ENCODE measurements around the gene FMN1. TPM values are rescaled to one million over a fixed set of nuclear protein-coding genes. Genes with fewer than 3 reads are reported as not detected.
A peak's percentile ranks its signal among the peaks of the same experiment; 100 is the strongest.

The FMN1 gene
- total RNA-seq, 6 donors from 2014 or later = 20.2 to 176 (median 53.8) TPM

DNA sequence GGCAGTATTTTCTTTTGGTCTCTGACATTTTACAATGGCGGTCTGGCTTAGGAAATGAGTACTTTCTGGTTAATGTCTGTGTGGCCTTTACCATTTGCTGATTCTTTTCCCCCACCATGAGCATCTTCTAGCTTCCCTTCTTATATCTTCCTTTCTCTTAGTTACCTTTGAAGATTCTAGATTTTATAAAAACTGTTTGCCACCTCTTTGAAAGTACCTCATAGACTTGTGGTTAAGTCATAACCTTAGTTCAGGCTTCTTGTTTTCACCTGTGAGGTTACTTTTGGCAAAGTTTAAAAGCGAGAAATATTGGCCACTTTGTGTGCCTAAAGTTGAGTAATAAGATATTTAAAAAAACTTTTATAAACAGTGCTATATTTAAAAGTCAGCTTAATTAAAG lies 147.4 kb downstream of the FMN1 start:
- Histone ChIP-seq H3K4me1 (no peaks in the 10 kb centered on the region), H3K27ac (no peak overlapping the region), H3K36me3 (no peaks in the 10 kb centered on the region), H3K9me3 (peaks cover 0 to 6% (median 0%) of the 10 kb centered on the region in 4 donors), H3K27me3 (no peaks in the 10 kb centered on the region), H3K4me3 (no peak overlapping the region)
- DNase-seq = no peak
- 41 to 91% methylated on average over 2 of the region's 2 CpGs for WGBS, 2 donors
- TF ChIP-seq EP300 (IDR thresholded peaks at IDR 0.05) (no peak), POLR2AphosphoS5 (IDR thresholded peaks at IDR 0.05) (no peak), POLR2A (IDR thresholded peaks at IDR 0.05) (no peak)
- TF ChIP-seq, protein P1, sequence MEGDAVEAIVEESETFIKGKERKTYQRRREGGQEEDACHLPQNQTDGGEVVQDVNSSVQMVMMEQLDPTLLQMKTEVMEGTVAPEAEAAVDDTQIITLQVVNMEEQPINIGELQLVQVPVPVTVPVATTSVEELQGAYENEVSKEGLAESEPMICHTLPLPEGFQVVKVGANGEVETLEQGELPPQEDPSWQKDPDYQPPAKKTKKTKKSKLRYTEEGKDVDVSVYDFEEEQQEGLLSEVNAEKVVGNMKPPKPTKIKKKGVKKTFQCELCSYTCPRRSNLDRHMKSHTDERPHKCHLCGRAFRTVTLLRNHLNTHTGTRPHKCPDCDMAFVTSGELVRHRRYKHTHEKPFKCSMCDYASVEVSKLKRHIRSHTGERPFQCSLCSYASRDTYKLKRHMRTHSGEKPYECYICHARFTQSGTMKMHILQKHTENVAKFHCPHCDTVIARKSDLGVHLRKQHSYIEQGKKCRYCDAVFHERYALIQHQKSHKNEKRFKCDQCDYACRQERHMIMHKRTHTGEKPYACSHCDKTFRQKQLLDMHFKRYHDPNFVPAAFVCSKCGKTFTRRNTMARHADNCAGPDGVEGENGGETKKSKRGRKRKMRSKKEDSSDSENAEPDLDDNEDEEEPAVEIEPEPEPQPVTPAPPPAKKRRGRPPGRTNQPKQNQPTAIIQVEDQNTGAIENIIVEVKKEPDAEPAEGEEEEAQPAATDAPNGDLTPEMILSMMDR (IDR thresholded peaks at IDR 0.05) = no peak
- ATAC-seq (ENCODE audit: low FRiP score in 2 of 2) = no peak

DNA sequence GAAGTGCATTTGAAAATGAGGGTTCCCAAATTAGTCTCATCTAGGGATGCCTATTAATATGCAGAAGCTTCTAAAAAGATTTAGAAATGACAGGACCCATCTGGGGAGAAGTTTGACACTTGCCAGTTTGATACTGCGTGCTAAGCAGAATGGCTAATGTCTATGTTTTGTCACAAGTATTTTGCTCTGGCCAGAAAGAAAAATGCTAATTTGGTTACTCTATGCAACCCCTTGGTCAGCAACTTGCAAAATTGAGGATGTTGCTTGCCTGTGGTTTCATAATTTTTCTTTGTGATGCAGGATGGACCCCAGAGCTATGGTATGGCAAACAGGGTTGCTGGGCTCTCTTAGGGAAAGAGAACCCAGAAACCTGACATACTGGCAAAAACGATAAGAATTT lies 148.2 kb downstream of the FMN1 start:
- Histone ChIP-seq H3K36me3 (no peaks in the 10 kb centered on the region), H3K4me3 (no peak overlapping the region), H3K4me1 (no peaks in the 10 kb centered on the region), H3K27ac (no peak overlapping the region), H3K27me3 (no peaks in the 10 kb centered on the region), H3K9me3 (peaks cover 0 to 6% (median 0%) of the 10 kb centered on the region in 4 donors)
- DNase-seq (no peak), ATAC-seq (ENCODE audit: low FRiP score in 2 of 2) (no peak)
- no peak for TF ChIP-seq POLR2A (IDR thresholded peaks at IDR 0.05)
- no peak for TF ChIP-seq EP300 (IDR thresholded peaks at IDR 0.05)
- no peak for TF ChIP-seq POLR2AphosphoS5 (IDR thresholded peaks at IDR 0.05)
- TF ChIP-seq, protein P1 (IDR thresholded peaks at IDR 0.05) = no peak
- WGBS, 2 donors = 74 to 90% methylated on average over 2 of the region's 2 CpGs

DNA sequence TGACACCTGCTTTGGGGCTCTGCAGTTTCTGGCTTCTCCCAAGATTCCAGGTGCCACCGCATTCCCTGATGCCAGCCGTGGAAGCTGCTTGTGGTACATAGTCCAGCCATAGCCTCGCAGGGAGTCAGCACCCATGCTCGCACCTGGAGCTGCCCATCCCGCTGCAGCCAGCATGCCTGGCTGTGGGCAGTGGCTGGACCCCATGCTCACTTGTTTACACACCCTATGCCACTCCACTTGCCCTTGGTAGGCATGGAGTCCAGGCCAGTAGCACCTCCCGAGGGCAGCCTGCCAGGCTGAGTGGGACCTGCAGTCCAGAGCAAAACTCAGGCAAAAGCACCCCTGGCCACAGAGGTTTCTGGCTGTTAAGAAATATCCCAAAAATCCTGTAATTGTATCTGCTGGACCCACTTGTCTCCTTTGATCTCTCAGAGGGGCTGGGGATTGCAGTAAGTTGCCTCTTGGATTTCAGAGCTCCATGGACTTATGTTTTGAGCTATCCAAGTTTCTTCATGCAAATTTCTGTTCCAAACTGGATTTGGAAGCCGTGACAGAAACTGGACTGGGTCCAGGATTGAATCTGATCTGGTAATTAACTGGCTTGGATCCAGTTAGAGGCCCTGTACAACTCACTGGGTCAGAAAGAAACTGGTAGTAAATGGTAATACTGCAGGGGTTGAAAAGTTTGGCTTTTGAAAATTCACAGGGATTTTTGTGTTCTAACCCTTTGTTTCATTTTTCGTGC lies 149.3 kb downstream of the FMN1 start:
- DNase-seq = peak in 1 of 2 donors; percentile 36
- no peak overlapping the region for H3K27ac ChIP-seq
- peaks cover 0 to 6% (median 0%) of the 10 kb centered on the region in 4 donors for H3K9me3 ChIP-seq
- H3K36me3 ChIP-seq = no peaks in the 10 kb centered on the region
- H3K4me3 ChIP-seq = no peak overlapping the region
- H3K4me1 ChIP-seq = no peaks in the 10 kb centered on the region
- 66 to 83% methylated on average over 6 to 8 of the region's 8 CpGs for WGBS, 2 donors
- no peaks in the 10 kb centered on the region for H3K27me3 ChIP-seq
- TF ChIP-seq EP300 (IDR thresholded peaks at IDR 0.05) = no peak
- TF ChIP-seq, protein P1 (IDR thresholded peaks at IDR 0.05) = no peak
- no peak for TF ChIP-seq POLR2A (IDR thresholded peaks at IDR 0.05)
- no peak for TF ChIP-seq POLR2AphosphoS5 (IDR thresholded peaks at IDR 0.05)
- peak in 1 of 2 donors; percentile 51 for ATAC-seq (ENCODE audit: low FRiP score in 2 of 2)

DNA sequence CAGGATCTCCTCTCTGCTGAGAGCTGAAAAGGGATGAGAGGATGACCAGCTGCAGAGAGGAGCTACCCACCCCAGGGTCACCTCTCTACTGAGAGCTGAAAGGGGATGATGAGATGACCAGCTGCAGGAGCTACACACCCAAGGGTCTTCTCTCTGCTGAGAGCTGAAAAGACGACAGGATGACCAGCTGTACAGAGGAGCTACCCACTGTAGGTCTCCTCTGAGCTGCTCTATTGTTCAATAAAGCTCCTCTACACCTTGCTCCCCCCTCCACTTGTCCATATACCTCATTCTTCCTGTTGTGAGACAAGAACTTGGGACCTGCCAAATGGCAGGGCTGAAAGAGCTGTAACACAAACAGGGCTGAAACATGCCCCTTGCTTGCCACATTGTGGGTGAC lies 149.9 kb downstream of the FMN1 start:
- no peak overlapping the region for H3K27ac ChIP-seq
- H3K27me3 ChIP-seq = no peaks in the 10 kb centered on the region
- no peak overlapping the region for H3K4me3 ChIP-seq
- no peaks in the 10 kb centered on the region for H3K4me1 ChIP-seq
- peaks cover 0 to 6% (median 0%) of the 10 kb centered on the region in 4 donors for H3K9me3 ChIP-seq
- no peak for DNase-seq
- TF ChIP-seq, protein P1 (IDR thresholded peaks at IDR 0.05) = no peak
- TF ChIP-seq POLR2AphosphoS5 (IDR thresholded peaks at IDR 0.05) (no peak), POLR2A (IDR thresholded peaks at IDR 0.05) (no peak), EP300 (IDR thresholded peaks at IDR 0.05) (no peak)
- WGBS, 2 donors = 71 to 88% methylated on average over 1 of the region's 1 CpG
- H3K36me3 ChIP-seq = no peaks in the 10 kb centered on the region
- peak in 1 of 2 donors; percentile 59 for ATAC-seq (ENCODE audit: low FRiP score in 2 of 2)

DNA sequence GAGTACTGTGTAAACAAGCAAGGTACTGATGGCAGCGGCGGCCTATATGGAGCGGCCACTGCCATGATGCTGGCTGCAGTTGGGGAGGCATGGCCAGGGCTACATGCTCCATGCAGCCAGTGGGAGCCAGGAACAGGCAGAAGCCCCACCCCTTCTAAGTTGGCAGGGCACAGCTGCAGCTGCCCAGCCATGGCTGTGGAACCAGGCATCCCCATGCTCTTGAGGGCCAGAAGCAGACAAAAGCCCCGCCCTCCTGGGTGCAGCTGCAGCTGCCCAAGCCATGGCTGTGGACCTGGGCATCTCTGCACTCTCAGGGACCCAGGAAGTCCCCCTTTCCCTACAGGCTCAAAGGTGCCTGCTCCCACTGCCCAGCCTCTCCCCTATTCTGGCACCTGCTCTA lies 150.9 kb downstream of the FMN1 start:
- Histone ChIP-seq H3K27ac (no peak overlapping the region), H3K36me3 (no peaks in the 10 kb centered on the region), H3K4me1 (no peaks in the 10 kb centered on the region), H3K27me3 (no peaks in the 10 kb centered on the region), H3K9me3 (peaks cover 0 to 1% (median 0%) of the 10 kb centered on the region in 4 donors), H3K4me3 (no peak overlapping the region)
- 85 to 87% methylated on average over 3 to 4 of the region's 4 CpGs for WGBS, 2 donors
- DNase-seq = peak in 1 of 2 donors; percentile 34
- TF ChIP-seq EP300 (IDR thresholded peaks at IDR 0.05) = no peak
- TF ChIP-seq POLR2A (IDR thresholded peaks at IDR 0.05) = no peak
- no peak for TF ChIP-seq POLR2AphosphoS5 (IDR thresholded peaks at IDR 0.05)
- ATAC-seq (ENCODE audit: low FRiP score in 2 of 2) = peak in 1 of 2 donors; percentile 49

Data from upper lobe of left lung (tissue), 6 donors.